K562 (cell line): ENCODE results near the gene OPA3. TPM values are rescaled to one million over a fixed set of nuclear protein-coding genes. Genes with fewer than 3 reads are reported as not detected.
A peak's percentile ranks its signal among the peaks of the same experiment; 100 is the strongest.

ENCODE experiments used
- CBX5 ChIP-seq: IDR thresholded peaks from 2 replicates; pipeline ENCODE4 v1.6.1; 2014; ENCODE audit warnings: low read depth, borderline replicate concordance
- E2F3 ChIP-seq: fragments of 250-450 bp; sonication (Bioruptor Pico); IDR thresholded peaks from 2 replicates; pipeline ENCODE4 v1.4.0; 2020; ENCODE audit warnings: mild to moderate bottlenecking
- GTF2A2 ChIP-seq: IDR thresholded peaks from 2 replicates; pipeline ENCODE4 v1.6.1; 2016; ENCODE audit warnings: mild to moderate bottlenecking, missing genetic modification characterization, missing compliant biosample characterization
- HDAC1 ChIP-seq, 2 experiments: fragments of 450-650 bp; IDR thresholded peaks; 2 replicates each; pipeline ENCODE4 v1.6.1; 2016 to 2017; ENCODE audit warnings: inconsistent platforms in 1 of 2, mild to moderate bottlenecking in 1 of 2, moderate library complexity in 1 of 2
- NEUROD1 ChIP-seq: fragments of 150-350 bp; IDR thresholded peaks from 2 replicates; pipeline ENCODE4 v1.6.1; 2014; ENCODE audit warnings: borderline replicate concordance, low read length, low read depth; ENCODE audit not compliant: partially characterized antibody
- NFIX ChIP-seq: fragments of 250-450 bp; sonication (Bioruptor Pico); IDR thresholded peaks from 2 replicates; pipeline ENCODE4 v1.4.0; 2020; ENCODE audit warnings: low read depth, mild to moderate bottlenecking, moderate library complexity
- RBBP5 ChIP-seq: fragments of 200-600 bp; sonication (generic); IDR thresholded peaks from 2 replicates; pipeline ENCODE4 v1.6.1; 2012; ENCODE audit warnings: borderline replicate concordance, mild to moderate bottlenecking, low read length, control low read depth, inconsistent platforms; ENCODE audit not compliant: insufficient read depth, poor library complexity, severe bottlenecking
- SRF ChIP-seq, 2 experiments: fragments of 250-450, 450-650 bp in 1 of 2; sonication (Bioruptor Pico) in 1 of 2; sonication (generic) in 1 of 2; formaldehyde crosslinking; IDR thresholded peaks; 2 replicates each; pipeline versions ENCODE4 v1.5.0 to v1.5.1; 2020 to 2022; ENCODE audit warnings: mild to moderate bottlenecking in 1 of 2, missing genetic modification reagents in 1 of 2
- SRSF3 ChIP-seq: fragments of 200-400 bp; formaldehyde crosslinking; IDR thresholded peaks from 2 replicates; pipeline ENCODE4 v1.6.1; 2016; ENCODE audit warnings: mild to moderate bottlenecking, low read length, moderate library complexity; ENCODE audit not compliant: insufficient read depth
- TEAD2 ChIP-seq: fragments of 450-650 bp; IDR thresholded peaks from 2 replicates; pipeline ENCODE4 v1.6.1; 2016; ENCODE audit warnings: missing genetic modification characterization, control low read depth, missing compliant biosample characterization
- THRA ChIP-seq: fragments of 450-650 bp; IDR thresholded peaks from 2 replicates; pipeline ENCODE4 v1.6.1; 2017; ENCODE audit warnings: mild to moderate bottlenecking, moderate library complexity
- THRAP3 ChIP-seq: fragments of 450-650 bp; IDR thresholded peaks from 2 replicates; pipeline ENCODE4 v1.6.1; 2016; ENCODE audit warnings: mild to moderate bottlenecking, inconsistent platforms, borderline replicate concordance
- VEZF1 ChIP-seq: fragments of 200-800 bp; sonication (Bioruptor generic); IDR thresholded peaks from 2 replicates; pipeline ENCODE4 v1.6.1; 2017; ENCODE audit warnings: missing genetic modification characterization, missing compliant biosample characterization
- XRCC5 ChIP-seq: fragments of 200-400 bp; formaldehyde crosslinking; IDR thresholded peaks from 2 replicates; pipeline ENCODE4 v1.6.1; 2017; ENCODE audit warnings: low read depth, mild to moderate bottlenecking, low read length
- ZFP30 ChIP-seq: fragments of 250-450 bp; sonication (Bioruptor Pico); IDR thresholded peaks from 2 replicates; pipeline ENCODE4 v1.8.0; 2022; ENCODE audit warnings: moderate library complexity, mild to moderate bottlenecking, inconsistent platforms, borderline replicate concordance
- ZNF507 ChIP-seq: conservative IDR thresholded peaks from 2 replicates; pipeline ENCODE4 v1.6.1; 2017; ENCODE audit warnings: missing genetic modification characterization, missing compliant biosample characterization
- ZNF511 ChIP-seq: sonication (generic); formaldehyde crosslinking; IDR thresholded peaks from 2 replicates; pipeline ENCODE4 v1.8.0; 2022; ENCODE audit warnings: mild to moderate bottlenecking, missing genetic modification reagents
- polyA plus RNA-seq, 8 experiments: library from polyadenylated mRNA; depleted of rRNA in 4 of 8; stranded (reverse) in 5 of 8; unstranded in 3 of 8; fragments of >200 nt; fragmentation: Nextera tagmentation in 2 of 8; fragmentation: Illumina TruSeq in 1 of 8; extraction: Ambion mirVana in 2 of 8; extraction: Trizol in 1 of 8; gene quantifications; 2 replicates each; pipeline versions ENCODE4 v1.2.1 to v1.2.3, GENCODE V29; 2011 to 2014; ENCODE audit warnings: inconsistent platforms in 1 of 8, missing spikeins in 1 of 8
- total RNA-seq, 7 experiments: library from RNA; depleted of rRNA in 6 of 7; stranded (reverse); fragments of >200 nt in 6 of 7; fragmentation: Illumina TruSeq in 2 of 7; extraction: Trizol in 2 of 7; gene quantifications; 2 replicates each; pipeline versions ENCODE4 v1.2.1 to v1.2.3, GENCODE V29; 2011 to 2021; ENCODE audit warnings: low replicate concordance in 1 of 7
- TF ChIP-seq, protein P1 (sequence below): fragments of 450-650 bp; formaldehyde crosslinking; IDR thresholded peaks from 2 replicates; pipeline ENCODE4 v1.4.0; 2022; ENCODE audit warnings: missing genetic modification characterization
- TF ChIP-seq, protein P2 (sequence below): fragments of 250-450 bp; sonication (Bioruptor Pico); IDR thresholded peaks from 2 replicates; pipeline ENCODE4 v1.8.0; 2022; ENCODE audit warnings: moderate library complexity, mild to moderate bottlenecking, inconsistent platforms
- TF ChIP-seq, protein P3 (sequence below): fragments of 450-650 bp; conservative IDR thresholded peaks from 2 replicates; pipeline ENCODE4 v1.6.1; 2016; ENCODE audit warnings: missing genetic modification characterization, low read depth, mild to moderate bottlenecking, missing compliant biosample characterization, moderate library complexity

The OPA3 gene
- total and polyA plus RNA-seq, 9 of the 15 experiments (the other 6 are each of a cell fraction or from before 2014, with no cell fraction given), result 1.4 to 18.8 (median 9.0) TPM

GRCh38 chr19:45587873-45588272 is 3.3 kb upstream of the OPA3 start (continued):
- TF ChIP-seq THRA (no peak), CBX5 (no peak), NFIX (CRISPR knock-in tag) (no peak), SRSF3 (no peak), VEZF1 (CRISPR knock-in tag) (0 out of 2 replicates have a peak, but pooled peaks have one; percentile 12), SRF (CRISPR knock-in tag; IDR thresholded peaks at IDR 0.05) (no peak), TEAD2 (tag) (peak; percentile 44; the same call in 1 of the 2 replicates), RBBP5 (no peak), ZFP30 (CRISPR knock-in tag) (no peak), XRCC5 (no peak), ZNF511 (no peak), ZNF507 (no peak), GTF2A2 (tag) (no peak), THRAP3 (no peak), E2F3 (CRISPR knock-in tag) (no peak), HDAC1 (IDR thresholded peaks at IDR 0.05) (no peak), NEUROD1 (no peak)
- TF ChIP-seq, protein P1, sequence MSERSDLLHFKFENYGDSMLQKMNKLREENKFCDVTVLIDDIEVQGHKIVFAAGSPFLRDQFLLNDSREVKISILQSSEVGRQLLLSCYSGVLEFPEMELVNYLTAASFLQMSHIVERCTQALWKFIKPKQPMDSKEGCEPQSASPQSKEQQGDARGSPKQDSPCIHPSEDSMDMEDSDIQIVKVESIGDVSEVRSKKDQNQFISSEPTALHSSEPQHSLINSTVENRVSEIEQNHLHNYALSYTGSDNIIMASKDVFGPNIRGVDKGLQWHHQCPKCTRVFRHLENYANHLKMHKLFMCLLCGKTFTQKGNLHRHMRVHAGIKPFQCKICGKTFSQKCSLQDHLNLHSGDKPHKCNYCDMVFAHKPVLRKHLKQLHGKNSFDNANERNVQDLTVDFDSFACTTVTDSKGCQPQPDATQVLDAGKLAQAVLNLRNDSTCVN (CRISPR knock-in tag), result no peak
- TF ChIP-seq, protein P2, sequence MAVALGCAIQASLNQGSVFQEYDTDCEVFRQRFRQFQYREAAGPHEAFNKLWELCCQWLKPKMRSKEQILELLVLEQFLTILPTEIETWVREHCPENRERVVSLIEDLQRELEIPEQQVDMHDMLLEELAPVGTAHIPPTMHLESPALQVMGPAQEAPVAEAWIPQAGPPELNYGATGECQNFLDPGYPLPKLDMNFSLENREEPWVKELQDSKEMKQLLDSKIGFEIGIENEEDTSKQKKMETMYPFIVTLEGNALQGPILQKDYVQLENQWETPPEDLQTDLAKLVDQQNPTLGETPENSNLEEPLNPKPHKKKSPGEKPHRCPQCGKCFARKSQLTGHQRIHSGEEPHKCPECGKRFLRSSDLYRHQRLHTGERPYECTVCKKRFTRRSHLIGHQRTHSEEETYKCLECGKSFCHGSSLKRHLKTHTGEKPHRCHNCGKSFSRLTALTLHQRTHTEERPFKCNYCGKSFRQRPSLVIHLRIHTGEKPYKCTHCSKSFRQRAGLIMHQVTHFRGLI (CRISPR knock-in tag), result no peak
- TF ChIP-seq, protein P3, sequence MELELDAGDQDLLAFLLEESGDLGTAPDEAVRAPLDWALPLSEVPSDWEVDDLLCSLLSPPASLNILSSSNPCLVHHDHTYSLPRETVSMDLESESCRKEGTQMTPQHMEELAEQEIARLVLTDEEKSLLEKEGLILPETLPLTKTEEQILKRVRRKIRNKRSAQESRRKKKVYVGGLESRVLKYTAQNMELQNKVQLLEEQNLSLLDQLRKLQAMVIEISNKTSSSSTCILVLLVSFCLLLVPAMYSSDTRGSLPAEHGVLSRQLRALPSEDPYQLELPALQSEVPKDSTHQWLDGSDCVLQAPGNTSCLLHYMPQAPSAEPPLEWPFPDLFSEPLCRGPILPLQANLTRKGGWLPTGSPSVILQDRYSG, result peak; percentile 55; the same call in 1 of the 2 replicates
